ENCODE data around the gene SASS6. TPM values are rescaled to one million over a fixed set of nuclear protein-coding genes. Genes with fewer than 3 reads are reported as not detected.
A peak's percentile ranks its signal among the peaks of the same experiment; 100 is the strongest.

Gene SASS6
- total RNA-seq, 4 donors from 2014 or later: 2.9 to 14.0 (median 3.7) TPM

GRCh38 chr1:100164702-100165101 is 32.0 kb upstream of the SASS6 start:
- Histone ChIP-seq H3K9me3 (no peaks in the 10 kb centered on the region), H3K4me1 (no peaks in the 10 kb centered on the region), H3K27ac (no peak overlapping the region), H3K27me3 (no peaks in the 10 kb centered on the region), H3K36me3 (no peaks in the 10 kb centered on the region), H3K4me3 (no peak overlapping the region)
- TF ChIP-seq POLR2A (IDR thresholded peaks at IDR 0.05): no peak
- no peak for TF ChIP-seq CTCF (IDR thresholded peaks at IDR 0.05)
- no peak for DNase-seq

GRCh38 chr1:100164216-100164615 is 31.5 kb upstream of the SASS6 start:
- Histone ChIP-seq H3K27ac (no peak overlapping the region), H3K4me3 (no peak overlapping the region), H3K4me1 (no peaks in the 10 kb centered on the region), H3K36me3 (no peaks in the 10 kb centered on the region), H3K9me3 (no peaks in the 10 kb centered on the region), H3K27me3 (no peaks in the 10 kb centered on the region)
- no peak for TF ChIP-seq POLR2A (IDR thresholded peaks at IDR 0.05)
- DNase-seq: no peak

- no peak overlapping the region for H3K27ac ChIP-seq
- H3K4me3 ChIP-seq: no peak overlapping the region
- TF ChIP-seq CTCF (IDR thresholded peaks at IDR 0.05) (no peak), POLR2A (IDR thresholded peaks at IDR 0.05) (no peak)
- no peaks in the 10 kb centered on the region for H3K4me1 ChIP-seq
- H3K9me3 ChIP-seq: no peaks in the 10 kb centered on the region
- no peaks in the 10 kb centered on the region for H3K36me3 ChIP-seq
- H3K27me3 ChIP-seq: no peaks in the 10 kb centered on the region
- DNase-seq: no peak
Observed at GRCh38 chr1:100162881-100163280, 30.2 kb upstream of the SASS6 start.

- TF ChIP-seq CTCF (IDR thresholded peaks at IDR 0.05): no peak
- TF ChIP-seq POLR2A (IDR thresholded peaks at IDR 0.05): no peak
- DNase-seq: no peak
- Histone ChIP-seq H3K4me1 (no peaks in the 10 kb centered on the region), H3K27me3 (no peaks in the 10 kb centered on the region), H3K36me3 (peaks cover 0 to 17% (median 0%) of the 10 kb centered on the region in 3 donors), H3K27ac (no peak overlapping the region), H3K4me3 (no peak overlapping the region), H3K9me3 (no peaks in the 10 kb centered on the region)
Observed at GRCh38 chr1:100152271-100152670, 19.5 kb upstream of the SASS6 start.

GRCh38 chr1:100151679-100152078 is 18.9 kb upstream of the SASS6 start:
- H3K4me1 ChIP-seq: no peaks in the 10 kb centered on the region
- H3K27ac ChIP-seq: no peak overlapping the region
- no peak for DNase-seq
- no peaks in the 10 kb centered on the region for H3K9me3 ChIP-seq
- no peak for TF ChIP-seq CTCF (IDR thresholded peaks at IDR 0.05)
- no peak for TF ChIP-seq POLR2A (IDR thresholded peaks at IDR 0.05)
- H3K36me3 ChIP-seq: peaks cover 0 to 22% (median 0%) of the 10 kb centered on the region in 3 donors
- H3K27me3 ChIP-seq: no peaks in the 10 kb centered on the region
- H3K4me3 ChIP-seq: no peak overlapping the region

- no peak for DNase-seq
- no peak overlapping the region for H3K4me3 ChIP-seq
- H3K27me3 ChIP-seq: no peaks in the 10 kb centered on the region
- H3K27ac ChIP-seq: no peak overlapping the region
- H3K36me3 ChIP-seq: peaks cover 0 to 60% (median 0%) of the 10 kb centered on the region in 3 donors
- H3K9me3 ChIP-seq: no peaks in the 10 kb centered on the region
- TF ChIP-seq POLR2A (IDR thresholded peaks at IDR 0.05) (no peak), CTCF (IDR thresholded peaks at IDR 0.05) (peak in 1 of 6 experiments; percentile 21)
- no peaks in the 10 kb centered on the region for H3K4me1 ChIP-seq
Observed at GRCh38 chr1:100147875-100148274, 15.1 kb upstream of the SASS6 start.

All from Peyer's patch (tissue), 4 donors.